IMR-90 (cell line): Measurements from ENCODE around the gene IL17RE. TPM values are rescaled to one million over a fixed set of nuclear protein-coding genes. Genes with fewer than 3 reads are reported as not detected.

Experiments
- ATAC-seq: fragments of 200-7000 bp; cut with Tn5 transposase; 2 replicates; pipeline ENCODE4 v1.9.1; 2020; ENCODE audit warnings: low read depth, mild to moderate bottlenecking, moderate library complexity
- BruUV-seq: library from RNA; stranded (reverse); fragments of 400-500 nt; replicated peaks from 2 replicates; lab custom pipeline; 2021; lab: Mats Ljungman, UMichigan
- CTCF ChIA-PET: fragments of 300-600 bp; formaldehyde crosslinking; extraction: SDS; loops from one replicate; lab custom pipeline; 2021; ENCODE audit warnings: antibody characterized with exemption; lab: Yijun Ruan, JAX
- POLR2A ChIA-PET: fragments of 300-600 bp; sonication (Branson Sonifier 250); formaldehyde crosslinking; loops from one replicate; lab custom pipeline; 2022; ENCODE audit warnings: antibody characterized with exemption; ENCODE audit not compliant: unreplicated experiment; lab: Charles Lee
- DNase-seq: peaks from one replicate; pipeline ENCODE4 v3.0.0; 2013
- H2AFZ ChIP-seq: replicated peaks from 2 replicates; pipeline ENCODE3; 2013; ENCODE audit warnings: low read length, mild to moderate bottlenecking; ENCODE audit not compliant: poor library complexity
- H2AK5ac ChIP-seq: 2 replicates; pipeline ENCODE4 v1.6.1; 2013; ENCODE audit warnings: low read depth, low read length, inconsistent platforms
- H2AK9ac ChIP-seq: replicated peaks from 2 replicates; pipeline ENCODE3; 2013; ENCODE audit warnings: mild to moderate bottlenecking, low read depth, low read length, moderate library complexity; ENCODE audit not compliant: poor library complexity
- H2BK120ac ChIP-seq: 2 replicates; pipeline ENCODE4 v1.6.1; 2013; ENCODE audit warnings: low read depth, low read length, inconsistent platforms
- H2BK15ac ChIP-seq: 3 replicates; pipeline ENCODE4 v1.6.1; 2013; ENCODE audit warnings: low read depth, low read length, inconsistent platforms
- H2BK20ac ChIP-seq: 2 replicates; pipeline ENCODE4 v1.6.1; 2013; ENCODE audit warnings: low read depth, mild to moderate bottlenecking, inconsistent platforms, low read length, moderate library complexity
- H2BK5ac ChIP-seq: 2 replicates; pipeline ENCODE4 v1.6.1; 2013; ENCODE audit warnings: mild to moderate bottlenecking, low read depth, low read length, inconsistent platforms; ENCODE audit not compliant: poor library complexity, severe bottlenecking
- H3K14ac ChIP-seq: replicated peaks from 2 replicates; pipeline ENCODE4 v1.6.1; 2013; ENCODE audit warnings: low read depth, low read length, inconsistent platforms
- H3K18ac ChIP-seq: 2 replicates; pipeline ENCODE4 v1.6.1; 2013; ENCODE audit warnings: low read depth, low read length, control low read depth
- H3K23ac ChIP-seq: 2 replicates; pipeline ENCODE4 v1.6.1; 2013; ENCODE audit warnings: low read depth, low read length, inconsistent platforms
- H3K27ac ChIP-seq: 2 replicates; pipeline ENCODE4 v1.5.1; 2013; ENCODE audit warnings: mild to moderate bottlenecking, control low read depth, low read length; ENCODE audit not compliant: insufficient read depth
- H3K27me3 ChIP-seq: 2 replicates; pipeline ENCODE4 v1.6.1; 2013; ENCODE audit warnings: low read length; ENCODE audit not compliant: control insufficient read depth, insufficient read depth
- H3K36me3 ChIP-seq: 2 replicates; pipeline ENCODE4 v1.6.1; 2013; ENCODE audit warnings: low read length, mixed read lengths; ENCODE audit not compliant: control insufficient read depth, insufficient read depth
- H3K4ac ChIP-seq: 2 replicates; pipeline ENCODE4 v1.6.1; 2013; ENCODE audit warnings: low read depth, low read length, inconsistent platforms
- H3K4me1 ChIP-seq: 2 replicates; pipeline ENCODE4 v1.6.1; 2013; ENCODE audit warnings: low read length, mixed read lengths; ENCODE audit not compliant: control insufficient read depth, insufficient read depth
- H3K4me2 ChIP-seq: 2 replicates; pipeline ENCODE4 v1.6.1; 2013; ENCODE audit warnings: low read depth, mild to moderate bottlenecking, control low read depth, low read length, moderate library complexity
- H3K4me3 ChIP-seq: 2 replicates; pipeline ENCODE4 v1.5.1; 2013; ENCODE audit warnings: low read depth, mild to moderate bottlenecking, control low read depth, low read length, moderate library complexity; ENCODE audit not compliant: insufficient read depth
- H3K56ac ChIP-seq: 2 replicates; pipeline ENCODE4 v1.6.1; 2013; ENCODE audit warnings: low read length, inconsistent platforms; ENCODE audit not compliant: insufficient read depth; ENCODE audit errors: extremely low read depth
- H3K79me1 ChIP-seq, 2 experiments: 2 replicates each; pipeline ENCODE4 v1.6.1; 2013; ENCODE audit warnings: low read length in 2 of 2, inconsistent platforms in 1 of 2, low read depth in 1 of 2
- H3K9ac ChIP-seq: 2 replicates; pipeline ENCODE4 v1.6.1; 2013; ENCODE audit warnings: low read depth, low read length, control low read depth
- H3K9me1 ChIP-seq: 2 replicates; pipeline ENCODE4 v1.6.1; 2013; ENCODE audit warnings: low read length, inconsistent platforms; ENCODE audit not compliant: insufficient read depth
- H3K9me3 ChIP-seq: 2 replicates; pipeline ENCODE4 v1.6.1; 2013; ENCODE audit warnings: low read length; ENCODE audit not compliant: control insufficient read depth, insufficient read depth
- H4K20me1 ChIP-seq: 2 replicates; pipeline ENCODE4 v1.6.1; 2013; ENCODE audit warnings: low read length, inconsistent platforms; ENCODE audit not compliant: insufficient read depth
- H4K5ac ChIP-seq: 2 replicates; pipeline ENCODE4 v1.6.1; 2013; ENCODE audit warnings: mild to moderate bottlenecking, low read depth, low read length, control low read depth
- H4K8ac ChIP-seq, 2 experiments: 2 replicates each; pipeline ENCODE4 v1.6.1; 2013; ENCODE audit warnings: low read depth in 2 of 2, low read length in 2 of 2, control low read depth in 1 of 2, inconsistent platforms in 1 of 2
- H4K91ac ChIP-seq: 2 replicates; pipeline ENCODE4 v1.6.1; 2013; ENCODE audit warnings: low read depth, low read length, inconsistent platforms; ENCODE audit not compliant: insufficient read depth
- CTCF ChIP-seq: conservative IDR thresholded peaks from 2 replicates; pipeline ENCODE4 v1.5.1; 2012; ENCODE audit warnings: mild to moderate bottlenecking, low read depth, low read length, improper control_type of control experiment
- MAFK ChIP-seq: IDR thresholded peaks from 2 replicates; pipeline ENCODE4 v1.6.1; 2012; ENCODE audit warnings: low read depth, low read length, improper control_type of control experiment
- MAZ ChIP-seq: IDR thresholded peaks from 2 replicates; pipeline ENCODE4 v1.6.1; 2012; ENCODE audit warnings: low read depth, mild to moderate bottlenecking, low read length, improper control_type of control experiment, moderate library complexity, borderline replicate concordance
- POLR2A ChIP-seq: IDR thresholded peaks from 2 replicates; pipeline ENCODE4 v1.6.1; 2012; ENCODE audit warnings: mild to moderate bottlenecking, low read depth, low read length
- RAD21 ChIP-seq: IDR thresholded peaks from 2 replicates; pipeline ENCODE4 v1.6.1; 2012; ENCODE audit warnings: low read length, improper control_type of control experiment
- WGBS, 2 experiments: methylation state at CpG; one replicate each; pipeline versions ENCODE4 v1.1.5 to v1.1.7; 2013; ENCODE audit warnings: missing lambda C conversion rate in 2 of 2; ENCODE audit not compliant: insufficient read length in 1 of 2; ENCODE audit errors: extremely low coverage in 2 of 2; 5-methylcytosine and 5-hydroxymethylcytosine counted together
- dilution Hi-C: fragments of 300-500 bp; cut with HindIII; formaldehyde crosslinking; loops from one replicate; pipeline ENCODE4 v1.14.3; 2018; ENCODE audit warnings: low sequenced_read_pairs; ENCODE audit not compliant: unreplicated experiment
- in situ Hi-C: fragments of 300-500 bp; cut with MboI; formaldehyde crosslinking; loops from 3 replicates; pipeline ENCODE4 v1.14.3; 2019; ENCODE audit warnings: low sequenced_read_pairs, inconsistent platforms, mixed read lengths
- intact Hi-C: fragments of 100-400 bp; cut with micrococcal nuclease; formaldehyde crosslinking; loops from 2 replicates; pipeline ENCODE4 v1.10.0; 2022
- polyA plus RNA-seq, 3 experiments: library from polyadenylated mRNA; depleted of rRNA; stranded (reverse); fragments of >200 nt; gene quantifications; 2 replicates each; pipeline ENCODE4 v1.2.3, GENCODE V29; 2012; ENCODE audit warnings: low replicate concordance in 1 of 3
- total RNA-seq: library from RNA; depleted of rRNA; stranded (reverse); fragments of >200 nt; gene quantifications from 2 replicates; pipeline ENCODE4 v1.2.3, GENCODE V29; 2012

IL17RE gene
- total and polyA plus RNA-seq, 2 of the 4 experiments (the other 2 are of a cell fraction): 0.90 to 7.2 TPM

- peaks cover 9% of the 10 kb centered on the region; the same call in 1 of the 2 replicates for H3K9me1 ChIP-seq
- H3K23ac ChIP-seq: no peak overlapping the region
- H2AK9ac ChIP-seq: peak overlapping the region; percentile 48
- no peak overlapping the region for H4K91ac ChIP-seq
- peaks cover 5% of the 10 kb centered on the region for H3K36me3 ChIP-seq
- H2BK5ac ChIP-seq: no peak overlapping the region
- no peak overlapping the region for H3K9ac ChIP-seq
- intact Hi-C loops: no loop called here
- no peak overlapping the region for H2BK120ac ChIP-seq
- H4K8ac ChIP-seq: no peak overlapping the region
- no peak overlapping the region for H3K27ac ChIP-seq
- H3K4me3 ChIP-seq: no peak overlapping the region
- CTCF ChIA-PET: no interaction called here
- ATAC-seq (no peak), DNase-seq (no peak)
- H3K27me3 ChIP-seq: no peaks in the 10 kb centered on the region
- no peaks in the 10 kb centered on the region for H4K20me1 ChIP-seq
- H3K18ac ChIP-seq: no peak overlapping the region
- H3K4me2 ChIP-seq: no peak overlapping the region
- no peak overlapping the region for H2BK20ac ChIP-seq
- no TSS peak for BruUV-seq
- no peak overlapping the region for H2AK5ac ChIP-seq
- in situ Hi-C loops: no loop called here
- H3K4ac ChIP-seq: no peak overlapping the region
- H2BK15ac ChIP-seq: no peak overlapping the region
- POLR2A ChIA-PET: no interaction called here
- TF ChIP-seq RAD21: no peak
- no peak for TF ChIP-seq CTCF
- TF ChIP-seq POLR2A: no peak
- TF ChIP-seq MAFK: no peak
- TF ChIP-seq MAZ: no peak
- dilution Hi-C loops: no loop called here
- H2AFZ ChIP-seq: no peak overlapping the region
- WGBS, 2 experiments: 95% methylated on average over 9 of the region's 13 CpGs; no CpG with 5 or more reads in 1 of the 2 experiments
- H3K79me1 ChIP-seq: peaks cover 6 to 16% of the 10 kb centered on the region in 2 experiments; a peak in 3 of 4 replicates
- no peak overlapping the region for H3K56ac ChIP-seq
- H4K5ac ChIP-seq: no peak overlapping the region
- no peak overlapping the region for H3K14ac ChIP-seq
- no peaks in the 10 kb centered on the region for H3K9me3 ChIP-seq
- peaks cover 7% of the 10 kb centered on the region for H3K4me1 ChIP-seq
These were observed 35.0 kb downstream of the IL17RE start for GRCh38 chr3:9937486-9938238.
